Effector memory CD4-positive, alpha-beta T cell (primary cell): ENCODE measurements around the gene FAM210A.
"Not testable (repeated sequence)": the region's sequence is repeated elsewhere in the genome, so short reads cannot be mapped to it uniquely, and the experiment has no call there.

Experiments used
- DNase-seq, 3 donors: peaks; one replicate each; pipeline ENCODE4 v3.0.0-alpha.2; 2020
- H3K27ac ChIP-seq: 2 replicates; pipeline ENCODE4 v1.7.0; 2013; ENCODE audit warnings: mild to moderate bottlenecking, low read length, moderate library complexity; ENCODE audit not compliant: insufficient read depth, poor library complexity, severe bottlenecking
- H3K27me3 ChIP-seq: replicated peaks from 2 replicates; pipeline ENCODE4 v1.7.0; 2013; ENCODE audit warnings: mild to moderate bottlenecking, low read length; ENCODE audit not compliant: insufficient read depth, control insufficient read depth, poor library complexity, severe bottlenecking
- H3K36me3 ChIP-seq: 2 replicates; pipeline ENCODE4 v1.7.0; 2013; ENCODE audit warnings: mild to moderate bottlenecking, low read length, moderate library complexity; ENCODE audit not compliant: control insufficient read depth, insufficient read depth
- H3K4me1 ChIP-seq: 2 replicates; pipeline ENCODE4 v1.7.0; 2013; ENCODE audit warnings: low read length, mild to moderate bottlenecking; ENCODE audit not compliant: control insufficient read depth, insufficient read depth, poor library complexity, severe bottlenecking
- H3K4me3 ChIP-seq: 2 replicates; pipeline ENCODE4 v1.7.0; 2013; ENCODE audit warnings: low read length, low read depth, mild to moderate bottlenecking; ENCODE audit not compliant: insufficient read depth, poor library complexity, severe bottlenecking
- H3K9me3 ChIP-seq: 2 replicates; pipeline ENCODE4 v1.7.0; 2013; ENCODE audit warnings: mild to moderate bottlenecking, low read length, moderate library complexity; ENCODE audit not compliant: control insufficient read depth

FAM210A gene

DNA sequence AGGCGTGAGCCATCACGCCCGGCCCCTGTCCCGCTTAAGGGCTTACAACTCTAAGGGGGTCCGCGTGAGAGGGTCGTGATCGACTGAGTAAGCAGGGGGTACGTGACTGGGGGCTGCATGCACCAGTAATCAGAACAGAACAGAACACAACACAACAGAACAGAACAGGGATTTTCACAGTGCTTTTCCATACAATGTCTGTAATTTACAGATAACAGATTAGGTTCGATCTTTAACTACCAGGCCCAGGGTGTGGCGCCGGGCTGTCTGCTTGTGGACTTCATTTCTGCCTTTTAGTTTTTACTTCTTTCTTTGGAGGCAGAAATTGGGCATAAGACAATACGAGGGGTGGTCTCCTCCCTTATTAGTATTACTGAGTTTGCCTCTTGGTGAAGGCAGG is 49.0 kb downstream of the FAM210A start:
- H3K36me3 ChIP-seq, H3K27ac ChIP-seq, H3K27me3 ChIP-seq, H3K9me3 ChIP-seq, H3K4me3 ChIP-seq, H3K4me1 ChIP-seq, DNase-seq: not testable (repeated sequence)

DNA sequence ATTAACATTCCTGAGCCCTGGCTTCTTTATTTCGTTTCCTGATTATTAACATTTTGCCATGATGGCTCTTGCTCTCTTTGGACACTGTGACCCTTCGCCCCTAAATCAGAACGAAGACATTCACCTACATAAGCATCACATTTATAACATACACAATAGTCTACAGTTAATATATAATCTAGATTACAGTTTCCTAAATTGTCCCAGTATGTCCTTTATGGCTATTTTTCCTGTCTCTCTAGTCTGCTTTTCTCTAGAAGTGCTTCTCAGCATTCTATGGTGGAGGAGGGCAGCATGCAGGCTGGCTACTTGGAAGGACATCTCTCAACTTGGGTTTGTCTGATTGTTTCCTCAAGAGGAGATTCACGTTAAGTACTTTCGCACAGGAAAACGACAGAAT is 49.9 kb downstream of the FAM210A start:
- H3K4me3 ChIP-seq = no peak overlapping the region
- H3K9me3 ChIP-seq = no peaks in the 10 kb centered on the region
- no peak for DNase-seq
- no peak overlapping the region for H3K27ac ChIP-seq
- peaks cover 7% of the 10 kb centered on the region for H3K36me3 ChIP-seq
- H3K27me3 ChIP-seq = no peaks in the 10 kb centered on the region
- H3K4me1 ChIP-seq = no peaks in the 10 kb centered on the region

DNA sequence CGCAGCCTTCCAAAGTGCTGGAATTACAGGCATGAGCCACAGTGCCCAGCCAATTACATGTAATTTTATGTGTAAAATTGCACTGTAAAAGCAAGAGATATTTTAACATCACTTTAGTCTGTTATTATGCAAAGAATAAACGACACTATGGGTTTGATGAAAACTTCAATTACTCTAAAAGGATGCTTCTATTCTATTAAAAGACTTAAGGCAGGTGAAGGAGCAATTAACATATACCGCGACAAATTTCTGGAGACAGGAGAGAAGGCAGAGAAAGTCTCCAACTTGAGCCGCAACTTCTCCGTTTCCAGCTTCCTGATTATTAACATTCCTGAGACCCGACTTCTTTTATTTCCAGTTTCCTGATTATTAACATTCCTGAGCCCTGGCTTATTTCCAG is 53.7 kb downstream of the FAM210A start:
- no peak overlapping the region for H3K4me3 ChIP-seq
- no peaks in the 10 kb centered on the region for H3K4me1 ChIP-seq
- no peaks in the 10 kb centered on the region for H3K27me3 ChIP-seq
- no peaks in the 10 kb centered on the region for H3K9me3 ChIP-seq
- DNase-seq = no peak
- no peaks in the 10 kb centered on the region for H3K36me3 ChIP-seq
- no peak overlapping the region for H3K27ac ChIP-seq

DNA sequence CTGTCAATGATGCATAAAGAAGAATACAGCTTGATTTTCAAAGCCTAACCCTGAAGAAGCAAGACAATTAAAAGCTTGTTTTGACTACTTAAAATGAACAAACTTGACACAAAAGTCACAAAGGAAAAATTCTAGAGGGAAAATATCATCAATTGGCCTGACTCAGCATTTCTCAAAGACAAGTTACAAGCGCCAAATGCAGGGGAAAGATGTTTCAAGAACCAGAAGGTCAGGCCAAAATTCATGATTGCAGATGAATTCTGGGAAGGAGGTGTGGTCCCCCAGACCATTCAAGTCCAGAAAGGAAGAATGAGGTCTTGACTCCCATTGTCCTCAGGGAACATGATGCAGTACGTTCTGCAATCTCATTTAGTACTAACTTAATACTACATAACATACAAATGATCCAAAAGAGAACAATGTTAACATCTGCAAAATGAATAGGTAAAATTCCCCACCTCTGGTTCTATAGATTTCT is 64.5 kb downstream of the FAM210A start:
- Histone ChIP-seq H3K27me3 (no peaks in the 10 kb centered on the region), H3K36me3 (no peaks in the 10 kb centered on the region), H3K4me1 (no peaks in the 10 kb centered on the region), H3K9me3 (no peaks in the 10 kb centered on the region), H3K27ac (no peak overlapping the region), H3K4me3 (no peak overlapping the region)
- no peak for DNase-seq

DNA sequence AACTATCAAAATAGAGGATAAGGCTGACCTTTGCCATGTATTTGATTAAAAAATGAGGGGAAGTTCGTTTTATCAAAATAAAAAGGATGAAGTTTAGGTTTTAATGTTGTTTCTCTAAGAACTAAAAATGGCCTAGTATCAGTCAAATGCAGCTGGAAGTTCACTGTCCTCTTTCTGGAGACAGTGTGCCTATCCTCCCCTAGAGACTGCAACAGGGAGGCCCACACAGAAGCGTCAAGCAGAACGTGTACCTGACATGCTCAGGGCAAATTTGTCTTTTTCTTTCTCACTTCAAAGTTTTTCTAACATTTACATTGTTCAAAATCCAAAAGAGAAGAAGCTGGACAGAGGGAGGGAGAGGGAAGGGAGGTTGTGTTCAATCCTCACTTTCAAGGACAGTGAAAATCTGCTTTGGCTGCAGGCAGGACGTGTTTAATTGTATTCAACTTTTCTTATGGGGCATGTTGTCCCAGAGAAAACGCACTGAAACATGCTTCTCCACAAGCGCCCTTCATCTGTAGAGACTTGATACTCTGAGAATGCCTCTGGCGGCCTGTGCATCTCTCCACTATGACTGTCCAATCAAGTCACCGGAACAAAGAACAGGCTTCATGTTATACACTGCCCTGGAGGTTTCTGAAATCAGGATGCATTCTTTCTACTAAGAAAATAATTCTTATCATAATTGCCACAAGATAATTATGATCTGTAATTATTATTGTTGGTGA is 65.1 kb downstream of the FAM210A start:
- Histone ChIP-seq H3K4me1 (no peaks in the 10 kb centered on the region), H3K9me3 (no peaks in the 10 kb centered on the region), H3K36me3 (no peaks in the 10 kb centered on the region), H3K27ac (no peak overlapping the region), H3K4me3 (no peak overlapping the region), H3K27me3 (no peaks in the 10 kb centered on the region)
- DNase-seq = no peak

DNA sequence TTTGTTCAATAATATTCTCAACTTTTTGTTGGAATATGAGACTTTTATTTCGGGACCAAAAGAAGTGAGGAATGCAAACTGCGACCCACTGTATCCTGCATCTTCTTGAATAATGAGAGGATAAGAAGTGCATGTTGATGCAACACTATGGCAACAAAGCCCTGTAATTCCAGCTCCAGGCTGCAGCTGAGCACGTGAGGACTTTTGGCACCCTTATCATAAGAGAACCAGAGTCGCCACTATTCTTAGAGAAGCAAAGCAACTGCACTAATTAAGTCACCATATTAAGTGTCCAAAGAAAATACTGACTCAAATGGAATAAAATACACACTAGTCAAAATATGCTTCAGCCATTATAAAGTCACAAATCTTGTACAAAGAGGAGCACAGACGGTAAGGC is 65.8 kb downstream of the FAM210A start:
- Histone ChIP-seq H3K36me3 (no peaks in the 10 kb centered on the region), H3K27ac (no peak overlapping the region), H3K27me3 (no peaks in the 10 kb centered on the region), H3K4me3 (no peak overlapping the region), H3K4me1 (no peaks in the 10 kb centered on the region), H3K9me3 (no peaks in the 10 kb centered on the region)
- DNase-seq = no peak

DNA sequence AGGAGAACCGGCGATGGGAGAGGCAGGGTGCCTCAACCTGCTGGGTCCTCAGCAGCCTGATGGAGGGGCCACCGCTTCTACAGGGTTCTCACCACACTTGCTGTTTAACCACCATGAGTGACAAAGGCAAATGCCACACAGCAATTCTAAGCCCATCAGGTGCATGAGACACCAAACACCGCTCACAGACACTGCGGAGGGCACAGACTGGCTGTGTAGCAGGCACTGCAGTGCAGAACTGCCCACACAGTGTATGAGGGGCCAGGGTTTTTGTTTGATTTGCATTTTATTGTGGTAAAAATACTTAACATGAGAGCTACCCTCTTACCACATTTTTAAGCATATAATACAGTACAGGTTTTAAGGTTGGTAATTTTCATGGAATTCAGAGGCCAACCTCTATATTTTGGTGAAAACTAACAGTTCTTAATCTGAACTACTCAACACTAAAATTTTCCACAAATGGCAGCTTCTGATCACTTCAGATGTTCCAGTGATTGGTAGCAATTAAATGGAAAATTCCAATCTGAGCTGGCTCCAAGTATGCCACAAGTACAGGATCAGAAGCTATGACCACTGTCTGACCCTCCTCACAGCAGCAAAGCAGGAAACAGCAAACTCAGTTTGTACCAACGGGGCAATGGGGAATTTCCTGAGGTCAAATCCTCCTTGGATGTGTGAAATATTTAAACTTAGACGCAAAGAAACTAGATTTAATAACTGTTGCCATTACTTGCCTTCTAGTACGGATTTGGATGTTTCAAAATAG is 67.7 kb downstream of the FAM210A start:
- no peaks in the 10 kb centered on the region for H3K4me1 ChIP-seq
- no peak overlapping the region for H3K27ac ChIP-seq
- no peak overlapping the region for H3K4me3 ChIP-seq
- no peaks in the 10 kb centered on the region for H3K27me3 ChIP-seq
- no peaks in the 10 kb centered on the region for H3K36me3 ChIP-seq
- H3K9me3 ChIP-seq = no peaks in the 10 kb centered on the region
- no peak for DNase-seq

DNA sequence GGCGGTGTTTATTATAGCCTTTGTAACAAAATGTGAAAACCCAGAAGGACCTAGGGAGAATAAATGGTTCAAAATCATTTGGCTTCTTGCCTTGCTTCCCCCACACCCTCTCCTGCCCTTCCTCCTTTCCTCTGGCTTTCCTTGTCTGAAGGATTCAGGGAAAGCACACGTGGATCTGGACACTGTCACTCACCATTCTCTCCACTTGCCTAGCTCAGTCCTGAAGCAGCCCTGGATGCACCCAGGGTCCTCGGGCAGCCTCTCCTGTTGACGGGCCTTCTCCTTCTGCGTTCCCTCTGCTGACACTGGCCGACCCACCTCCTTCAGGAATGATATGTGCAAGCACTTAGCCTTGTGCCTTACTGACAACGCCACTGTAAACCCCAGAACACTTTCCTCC is 68.4 kb downstream of the FAM210A start:
- H3K4me3 ChIP-seq = no peak overlapping the region
- no peak for DNase-seq
- no peak overlapping the region for H3K27ac ChIP-seq
- no peaks in the 10 kb centered on the region for H3K9me3 ChIP-seq
- H3K27me3 ChIP-seq = no peaks in the 10 kb centered on the region
- no peaks in the 10 kb centered on the region for H3K36me3 ChIP-seq
- H3K4me1 ChIP-seq = no peaks in the 10 kb centered on the region

DNA sequence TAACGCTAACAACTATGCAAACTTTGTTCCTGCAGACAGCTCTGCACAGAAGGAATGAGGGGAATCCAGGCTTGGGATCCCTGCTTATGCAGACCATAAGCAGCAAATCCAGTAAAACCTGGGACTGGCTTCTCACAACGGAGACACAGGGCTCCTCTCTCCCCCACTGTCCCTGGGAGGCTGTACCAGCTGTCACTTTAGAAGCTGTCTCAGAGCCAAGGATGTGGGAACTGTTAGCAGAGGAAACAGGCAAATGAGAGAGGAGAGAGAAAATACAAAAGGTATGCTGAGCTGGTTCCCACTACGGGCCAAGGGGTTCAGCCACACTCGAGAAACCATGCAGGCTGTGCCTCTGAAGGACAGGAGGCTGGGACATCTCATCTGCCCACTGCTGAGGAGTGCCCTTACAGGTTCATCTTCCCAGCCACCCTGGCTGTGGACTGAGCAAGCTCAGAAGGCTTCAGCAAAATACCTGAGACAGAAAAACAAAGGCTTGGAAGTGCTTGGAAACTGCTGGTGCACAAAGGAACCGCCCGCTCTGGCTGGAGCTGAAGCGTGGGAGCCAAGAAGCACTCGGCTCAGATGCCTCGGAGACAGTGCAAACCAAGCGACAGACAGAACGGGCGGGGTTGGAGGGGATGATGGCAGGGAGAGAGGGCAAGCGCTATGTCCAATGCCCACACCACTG is 72.5 kb downstream of the FAM210A start:
- DNase-seq = no peak
- Histone ChIP-seq H3K27me3 (no peaks in the 10 kb centered on the region), H3K4me3 (no peak overlapping the region), H3K4me1 (no peaks in the 10 kb centered on the region), H3K36me3 (no peaks in the 10 kb centered on the region), H3K9me3 (no peaks in the 10 kb centered on the region), H3K27ac (no peak overlapping the region)
